SK-N-DZ (cell line): ENCODE measurements around the gene ARGLU1. TPM values are rescaled to one million over a fixed set of nuclear protein-coding genes. Genes with fewer than 3 reads are reported as not detected.
"Not testable (repeated sequence)": the region's sequence is repeated elsewhere in the genome, so short reads cannot be mapped to it uniquely, and the experiment has no call there.

ENCODE experiments used
- DNase-seq: peaks from one replicate; pipeline ENCODE4 v3.0.0-alpha.2; 2015; ENCODE audit warnings: low spot score
- polyA plus RNA-seq, 2 experiments: library from polyadenylated mRNA; depleted of rRNA; stranded (reverse); fragments of >200 nt; gene quantifications; 2 replicates each; pipeline ENCODE4 v1.2.3, GENCODE V29; 2014

ARGLU1 gene, protein sequence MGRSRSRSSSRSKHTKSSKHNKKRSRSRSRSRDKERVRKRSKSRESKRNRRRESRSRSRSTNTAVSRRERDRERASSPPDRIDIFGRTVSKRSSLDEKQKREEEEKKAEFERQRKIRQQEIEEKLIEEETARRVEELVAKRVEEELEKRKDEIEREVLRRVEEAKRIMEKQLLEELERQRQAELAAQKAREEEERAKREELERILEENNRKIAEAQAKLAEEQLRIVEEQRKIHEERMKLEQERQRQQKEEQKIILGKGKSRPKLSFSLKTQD
- polyA plus RNA-seq (2014; cell fraction: cytosol; rRNA removed), result 130 and 143 TPM in 2 replicates
- polyA plus RNA-seq (2014; cell fraction: nucleus; rRNA removed), result 867 and 1,028 TPM in 2 replicates

DNA sequence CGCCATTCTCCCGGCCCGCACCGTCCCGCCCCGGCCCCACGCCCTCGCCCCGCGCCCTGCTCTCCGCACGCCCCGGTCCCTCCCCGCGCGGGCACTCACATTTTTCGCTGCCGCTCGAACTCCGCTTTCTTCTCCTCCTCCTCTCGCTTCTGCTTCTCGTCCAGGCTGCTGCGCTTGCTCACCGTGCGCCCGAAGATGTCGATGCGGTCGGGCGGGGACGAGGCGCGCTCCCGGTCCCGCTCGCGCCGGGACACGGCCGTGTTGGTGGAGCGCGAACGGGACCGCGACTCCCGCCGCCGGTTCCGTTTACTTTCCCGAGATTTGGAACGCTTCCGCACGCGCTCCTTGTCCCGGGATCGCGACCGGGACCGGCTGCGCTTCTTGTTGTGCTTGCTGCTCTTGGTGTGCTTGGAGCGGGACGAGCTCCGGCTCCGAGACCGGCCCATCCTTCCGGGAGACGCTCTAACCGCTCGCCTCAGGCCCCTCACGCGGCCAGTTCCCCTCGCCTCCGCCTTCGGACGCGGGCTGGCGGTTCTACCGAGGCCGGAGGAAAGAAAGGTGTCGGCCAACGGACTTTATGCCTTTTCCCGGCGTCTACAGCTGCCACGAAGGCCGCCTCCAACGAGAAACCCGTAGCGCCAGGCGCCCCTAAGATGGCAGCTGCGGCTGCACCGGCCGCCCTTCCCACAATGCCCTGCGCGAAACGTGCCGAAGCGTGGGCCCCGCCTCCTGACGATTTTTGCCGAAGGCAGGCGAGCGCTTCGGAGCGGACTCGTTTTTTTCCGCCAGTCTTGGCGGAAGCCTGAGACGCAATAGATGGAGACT lies at the start of gene ARGLU1:
TSS of gene ARGLU1 (minus strand) at position 664 of the 825 bp plus-strand sequence. CDS start at position 446, 218 bp downstream.
- DNase-seq, result peak; percentile 89

DNA sequence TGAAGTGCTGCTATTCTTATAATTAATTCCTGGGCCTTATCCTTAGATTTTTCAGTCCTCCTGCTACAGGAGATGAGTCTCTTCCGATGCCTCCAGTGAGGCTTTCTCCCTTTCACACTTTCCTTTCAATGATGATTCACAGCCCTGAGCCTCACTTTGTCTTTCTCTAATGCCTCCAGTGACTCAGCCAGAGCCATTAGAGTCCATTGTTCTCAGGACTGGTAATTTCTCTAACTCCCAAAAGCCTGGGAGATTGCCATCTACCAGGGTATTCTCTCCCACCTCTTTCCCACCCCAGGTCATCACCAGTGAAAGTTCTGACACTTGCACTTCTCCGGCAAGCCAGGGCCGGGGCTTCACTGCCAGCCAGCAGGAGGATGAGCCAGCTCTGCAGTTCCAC lies 49.6 kb upstream of the ARGLU1 start:
- DNase-seq, result no peak

DNA sequence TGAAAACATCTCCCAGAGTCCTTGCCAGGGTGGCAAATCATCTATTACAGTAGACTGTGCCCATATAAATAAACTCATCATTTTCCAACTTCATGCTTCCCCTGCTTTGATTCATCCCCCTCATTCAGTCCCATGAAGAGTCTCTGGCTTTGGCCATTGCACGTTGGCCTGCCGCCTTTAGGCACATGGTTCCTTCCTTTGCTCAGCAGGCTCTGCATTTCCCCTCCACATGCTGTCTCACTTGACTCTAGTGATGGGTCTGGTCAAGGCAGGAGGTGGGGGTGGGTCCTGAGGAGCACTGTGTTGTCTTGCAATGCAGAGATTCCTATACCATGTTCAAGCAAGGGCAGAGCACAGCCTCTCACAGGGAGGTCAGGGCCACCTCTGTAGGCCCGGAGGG lies 48.8 kb upstream of the ARGLU1 start:
- no peak for DNase-seq

DNA sequence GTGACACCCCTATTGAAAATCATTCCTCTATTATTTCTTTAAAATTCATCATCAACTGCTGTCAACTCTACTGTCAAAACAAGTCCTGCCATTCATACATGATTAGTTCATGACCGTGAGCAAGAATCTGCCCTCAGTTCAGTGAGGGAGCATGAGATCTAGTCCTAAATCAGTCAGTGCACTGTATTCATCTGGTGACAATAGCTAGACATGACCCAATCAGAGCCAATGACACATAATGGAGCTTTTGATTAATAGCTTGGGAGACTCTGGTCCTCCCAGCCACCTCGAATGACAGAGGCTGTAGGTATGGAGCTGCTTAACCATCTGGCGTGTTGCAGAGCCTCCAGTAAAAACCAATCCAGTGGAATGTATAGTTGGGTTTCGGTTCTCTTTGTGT lies 46.9 kb upstream of the ARGLU1 start:
- no peak for DNase-seq

DNA sequence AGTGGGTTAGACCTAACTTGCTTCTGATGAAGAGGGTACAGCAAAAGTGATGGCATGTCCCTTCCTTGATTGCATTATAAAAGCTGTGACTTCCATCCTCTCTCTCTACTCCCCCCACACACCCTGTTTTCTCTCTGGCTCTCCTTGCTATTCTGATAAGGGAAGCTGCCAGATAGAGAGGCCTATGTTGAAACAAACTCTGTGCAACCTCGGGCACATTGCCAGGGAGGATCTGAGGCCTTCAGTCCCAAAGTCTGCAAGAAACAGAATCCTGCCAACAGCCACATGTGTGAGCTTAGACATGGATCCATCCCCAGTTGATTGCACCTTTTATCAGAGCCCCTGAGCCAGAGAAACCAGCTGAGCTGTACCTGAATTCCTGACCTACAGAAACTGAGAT lies 44.8 kb upstream of the ARGLU1 start:
- no peak for DNase-seq

DNA sequence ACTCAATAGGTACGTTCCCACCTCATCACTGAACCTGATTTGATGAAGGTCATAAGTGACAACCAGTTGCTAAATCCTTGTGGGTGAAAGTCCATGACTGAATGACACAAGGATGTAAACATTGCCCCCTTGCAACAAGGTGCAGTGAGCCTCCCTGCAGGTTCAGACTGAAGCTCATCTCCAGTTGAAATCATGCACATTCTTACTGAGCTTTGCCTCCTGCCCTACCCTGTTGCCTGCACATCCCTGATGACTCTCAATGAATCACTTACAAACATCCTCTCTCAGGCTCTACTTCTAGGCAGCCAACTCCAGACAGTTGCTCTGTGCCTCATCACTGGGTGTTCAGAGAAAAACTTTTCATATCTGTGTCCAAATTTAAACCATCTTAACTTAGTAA lies 42.5 kb upstream of the ARGLU1 start:
- DNase-seq, result no peak

DNA sequence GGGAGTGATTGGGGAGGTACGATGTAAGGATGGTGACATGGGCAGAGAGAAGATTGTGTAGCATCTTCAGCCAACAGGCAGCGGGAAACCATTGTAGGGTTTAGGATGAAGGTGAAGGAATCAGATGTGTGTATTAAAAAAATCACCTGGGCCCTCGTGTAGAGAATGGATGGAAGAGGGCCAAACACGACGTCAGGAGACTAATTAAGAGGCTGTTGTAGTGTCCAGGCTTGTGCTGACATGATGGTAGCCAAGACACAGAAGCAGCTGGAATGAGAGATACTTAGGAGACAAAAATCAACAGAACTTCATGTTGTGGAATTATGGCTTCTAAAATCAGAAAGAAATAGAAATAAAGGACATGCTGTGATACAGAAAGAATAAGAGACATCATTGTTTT lies 41.2 kb upstream of the ARGLU1 start:
- DNase-seq, result no peak

DNA sequence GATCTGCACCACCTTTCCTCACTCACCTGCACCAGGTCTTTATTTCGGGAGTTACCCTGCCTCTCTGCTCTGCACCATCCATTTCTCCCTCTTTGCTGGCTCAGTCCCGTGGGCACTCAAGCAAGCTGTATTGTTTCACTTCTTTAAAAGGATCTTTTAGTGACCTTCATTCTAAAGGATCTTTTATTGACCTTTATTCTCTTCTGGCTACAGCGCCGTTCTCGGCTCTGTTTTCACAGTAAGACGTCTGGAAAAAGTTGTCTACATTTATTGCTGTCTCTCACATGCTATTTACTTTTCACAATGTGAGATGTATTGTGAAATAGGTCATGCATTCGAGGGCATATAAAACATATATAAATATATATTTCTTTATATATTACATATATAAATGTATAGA lies 35.6 kb upstream of the ARGLU1 start:
- no peak for DNase-seq

DNA sequence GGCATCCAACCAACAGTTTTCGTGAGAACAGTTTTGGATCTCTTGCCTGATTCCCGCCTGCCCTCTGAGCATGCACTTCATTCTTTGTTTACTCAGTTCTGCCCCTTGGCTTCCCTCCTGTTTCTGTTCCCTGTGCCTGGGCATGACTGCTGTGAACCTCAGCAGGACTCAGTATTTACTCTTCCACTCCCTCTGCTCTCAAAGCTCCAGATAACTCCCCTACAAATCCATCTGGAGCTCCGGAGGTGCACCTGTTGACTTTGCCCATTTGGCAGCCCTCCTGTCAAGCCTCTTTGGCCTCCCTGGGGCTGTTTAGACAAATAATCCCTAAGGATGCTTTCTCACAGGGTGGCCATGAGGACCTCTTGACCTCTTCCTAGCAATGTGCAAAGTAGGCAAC lies 34.2 kb upstream of the ARGLU1 start:
- DNase-seq, result no peak

DNA sequence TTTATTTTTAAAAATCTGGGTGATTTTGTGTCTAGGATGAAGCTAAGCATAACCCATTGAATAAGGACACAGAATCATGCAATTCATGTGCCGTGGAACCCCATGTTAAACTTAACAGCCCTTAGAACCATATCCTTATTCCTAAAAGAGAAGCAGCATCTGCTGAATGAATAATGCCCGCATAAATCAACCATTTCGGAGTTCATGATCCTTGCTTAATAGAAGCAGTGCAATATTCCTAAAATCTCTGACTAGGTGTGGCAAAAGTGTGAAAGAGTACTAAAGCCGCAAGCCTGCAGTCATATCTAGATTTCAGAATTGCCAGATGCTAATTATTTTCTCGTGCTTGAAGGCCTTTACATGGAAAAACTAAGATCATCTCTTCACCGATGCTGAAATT lies 33.6 kb upstream of the ARGLU1 start:
- no peak for DNase-seq

DNA sequence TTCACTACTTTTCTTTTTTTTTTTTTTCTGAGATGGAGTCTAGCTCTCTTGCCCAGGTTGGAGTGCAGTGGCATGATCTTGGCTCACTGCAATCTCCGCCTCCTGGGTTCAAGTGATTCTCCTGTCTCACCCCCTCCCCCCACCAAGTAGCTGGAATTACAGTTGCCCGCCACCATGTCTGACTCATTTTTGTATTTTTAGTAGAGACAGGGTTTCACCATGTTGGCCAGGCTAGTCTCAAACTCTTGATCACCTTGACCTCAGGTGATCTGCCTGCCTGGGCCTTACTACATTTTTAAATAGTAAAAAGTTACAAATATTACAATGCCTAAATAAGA lies 32.8 kb upstream of the ARGLU1 start:
- DNase-seq, result not testable (repeated sequence)

DNA sequence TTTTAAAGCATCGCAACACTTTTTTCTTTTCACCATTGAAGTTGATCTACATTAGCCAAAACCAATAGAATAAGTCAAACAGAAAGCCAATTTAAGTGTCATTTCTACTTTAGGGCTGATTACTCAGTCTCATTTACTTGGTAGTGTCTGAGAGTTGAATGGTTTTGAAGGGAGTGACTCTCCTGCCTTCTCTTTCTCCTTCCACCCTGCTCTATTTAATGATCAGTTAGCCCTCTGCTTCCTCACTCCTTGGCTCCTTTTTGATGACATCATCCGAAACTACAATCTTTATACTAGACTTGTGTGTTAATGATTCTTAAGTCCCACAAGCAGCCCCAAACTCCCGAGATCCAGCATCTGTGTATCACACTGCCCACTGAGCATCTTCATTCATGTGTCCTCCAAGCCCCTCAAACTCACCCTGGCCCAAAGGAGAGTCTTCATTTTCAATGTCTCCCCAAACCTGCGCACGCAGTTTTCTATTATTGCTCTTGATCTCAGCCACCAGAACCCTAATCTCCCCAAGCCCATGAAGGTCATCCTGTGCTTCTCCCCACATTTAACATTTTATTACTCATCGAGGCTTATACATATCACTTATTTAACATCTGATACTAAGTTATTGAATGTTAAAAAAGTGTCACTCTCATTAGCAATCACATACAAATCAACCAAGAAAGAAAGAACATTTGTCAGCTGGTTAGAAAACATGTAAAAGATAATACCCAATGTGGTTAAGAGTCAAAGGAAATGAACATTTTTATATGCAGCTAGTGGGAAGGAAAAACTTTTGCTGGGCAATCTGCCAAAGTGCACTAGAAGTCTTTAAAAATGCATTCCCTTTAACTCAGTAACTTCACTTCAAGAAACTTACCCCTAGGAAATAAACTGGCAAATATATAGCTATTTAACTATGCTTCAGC lies 32.2 kb upstream of the ARGLU1 start:
- DNase-seq, result no peak

DNA sequence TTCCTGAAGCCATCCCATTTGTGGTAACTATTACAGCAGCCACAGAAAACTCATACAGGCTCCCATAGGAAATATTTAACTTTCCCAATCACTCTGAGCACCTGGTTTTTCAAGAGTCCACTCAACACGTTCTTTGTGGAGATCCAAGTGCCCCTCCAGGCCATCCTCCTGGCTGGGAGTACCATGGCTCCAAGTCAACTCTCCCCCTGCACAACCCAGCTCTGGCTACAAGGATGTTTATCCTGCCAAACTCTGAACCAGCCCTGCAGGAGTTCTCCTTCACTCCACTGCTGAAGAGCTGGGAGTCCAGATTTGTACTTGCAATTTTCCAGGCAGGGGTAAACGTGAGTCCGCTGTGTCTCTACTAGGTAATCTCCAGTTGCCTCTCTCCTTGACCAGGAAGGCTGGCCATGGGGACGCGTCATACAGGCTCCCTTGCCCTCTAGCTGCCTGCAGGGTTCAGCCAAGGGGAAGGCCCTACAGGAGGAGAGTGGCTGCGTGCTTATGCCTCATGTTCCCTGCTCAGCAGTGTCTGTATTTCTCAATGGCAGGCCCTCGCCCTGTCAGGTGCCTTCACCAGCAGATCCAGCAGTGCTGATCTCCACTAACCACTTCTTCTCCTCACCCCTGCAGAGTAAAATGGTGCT lies 29.9 kb upstream of the ARGLU1 start:
- DNase-seq, result no peak

DNA sequence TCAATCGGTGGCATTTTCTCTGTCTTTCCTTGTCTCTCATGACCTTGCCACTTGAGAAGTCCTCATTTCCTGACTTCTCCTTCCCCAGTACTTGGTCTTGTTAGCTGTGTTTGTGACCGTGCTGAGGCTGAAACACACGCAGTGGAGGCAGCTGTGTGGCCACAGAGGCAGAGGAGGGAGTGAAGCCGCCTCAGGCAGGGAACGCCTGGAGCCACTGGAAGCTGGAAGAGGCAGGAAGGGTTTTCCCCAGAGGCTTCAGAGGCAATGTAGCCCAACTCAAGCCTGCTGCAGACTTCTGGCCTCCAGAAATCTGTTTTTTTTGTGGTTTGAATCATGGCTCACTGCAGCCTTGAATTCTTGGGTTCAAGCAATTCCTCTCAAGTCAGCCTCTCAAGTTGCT lies 29.2 kb upstream of the ARGLU1 start:
- no peak for DNase-seq

DNA sequence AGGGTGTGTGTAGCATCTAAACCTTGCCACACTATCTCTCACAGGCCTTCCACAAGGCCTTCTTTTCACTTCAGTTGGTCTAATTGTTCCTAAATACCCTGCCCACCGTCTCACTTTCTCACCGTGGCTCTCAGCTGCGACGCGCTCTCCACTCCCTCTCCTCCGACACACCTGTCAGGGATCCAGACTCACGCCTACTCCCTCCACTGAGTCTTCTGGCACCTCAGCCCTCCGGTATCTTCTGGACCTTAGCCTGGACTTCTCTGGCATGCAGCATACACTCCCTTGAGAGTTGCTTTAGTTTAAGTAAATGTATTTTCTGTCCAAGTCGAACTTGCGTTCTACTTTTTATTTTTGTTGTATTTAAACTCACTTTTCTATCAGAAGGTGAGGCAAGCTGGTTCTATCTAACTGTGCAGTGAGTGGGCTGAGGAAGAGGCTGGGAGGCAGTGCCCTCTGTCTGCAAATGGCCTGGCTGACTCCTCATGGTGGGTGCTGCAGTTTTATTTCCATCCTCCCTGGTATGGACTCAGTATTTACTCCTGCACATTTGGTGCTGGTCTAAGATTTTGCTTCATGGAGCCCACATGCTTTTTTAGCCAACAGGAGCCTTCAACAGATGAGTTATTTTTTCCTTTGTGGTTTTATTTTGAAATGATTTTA lies 28.5 kb upstream of the ARGLU1 start:
- DNase-seq, result no peak

DNA sequence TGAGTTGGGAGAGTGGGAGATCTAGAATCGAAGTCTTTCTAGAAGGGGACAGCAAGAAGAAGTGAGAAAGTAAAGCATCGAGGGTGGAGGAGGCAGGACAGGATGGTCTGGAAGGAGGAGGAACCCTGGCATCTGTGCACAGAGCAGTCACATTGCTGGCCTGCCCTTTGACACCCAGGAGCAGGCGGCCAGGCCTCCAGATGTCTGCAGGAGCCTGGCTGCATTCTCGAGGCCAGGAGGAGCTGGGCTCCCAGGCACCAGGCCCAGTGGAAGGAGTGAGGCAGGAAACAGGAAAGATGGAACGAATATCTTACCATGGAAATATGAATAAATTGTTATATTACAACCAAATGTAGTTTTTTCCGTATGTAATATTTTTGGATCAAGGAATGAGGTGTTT lies 27.7 kb upstream of the ARGLU1 start:
- DNase-seq, result peak; percentile 16

DNA sequence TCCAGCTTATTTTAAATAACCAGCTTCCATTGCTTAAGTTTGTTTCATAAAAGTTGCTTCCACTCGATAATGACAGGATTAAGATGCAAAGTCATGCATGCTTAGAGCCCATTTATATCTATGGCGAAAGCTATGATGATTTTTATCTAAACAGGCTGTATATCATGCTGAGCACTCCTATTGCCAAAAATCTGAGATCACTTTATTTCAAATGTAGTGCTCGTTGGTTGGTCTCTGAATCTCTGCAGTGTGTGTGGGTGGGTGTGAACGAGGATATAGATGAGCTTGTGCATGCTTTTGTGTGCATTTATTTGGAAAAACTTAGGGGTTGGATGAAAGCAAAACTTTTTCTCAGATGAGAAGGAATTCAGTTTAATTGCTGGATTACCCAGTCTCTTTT lies 27.0 kb upstream of the ARGLU1 start:
- no peak for DNase-seq

DNA sequence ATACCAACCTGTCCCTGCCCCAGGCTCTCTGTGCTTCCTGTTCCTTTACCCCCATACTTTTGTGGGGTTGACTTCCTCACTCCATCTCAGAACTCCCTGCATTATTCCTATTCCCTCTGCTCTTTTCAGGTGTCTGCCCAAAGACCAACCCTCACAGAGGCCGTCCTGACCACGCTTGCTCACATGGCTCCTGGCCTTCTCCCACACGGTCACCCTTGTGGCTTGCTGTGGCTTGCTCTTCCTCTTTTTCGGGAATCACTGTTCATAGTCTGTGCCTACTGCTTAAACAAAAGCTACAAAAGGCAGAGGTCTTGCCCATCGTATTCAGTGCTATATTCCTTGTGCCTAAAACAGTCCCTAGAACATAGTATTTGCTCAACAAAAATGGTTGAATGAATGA lies 25.2 kb upstream of the ARGLU1 start:
- DNase-seq, result no peak

DNA sequence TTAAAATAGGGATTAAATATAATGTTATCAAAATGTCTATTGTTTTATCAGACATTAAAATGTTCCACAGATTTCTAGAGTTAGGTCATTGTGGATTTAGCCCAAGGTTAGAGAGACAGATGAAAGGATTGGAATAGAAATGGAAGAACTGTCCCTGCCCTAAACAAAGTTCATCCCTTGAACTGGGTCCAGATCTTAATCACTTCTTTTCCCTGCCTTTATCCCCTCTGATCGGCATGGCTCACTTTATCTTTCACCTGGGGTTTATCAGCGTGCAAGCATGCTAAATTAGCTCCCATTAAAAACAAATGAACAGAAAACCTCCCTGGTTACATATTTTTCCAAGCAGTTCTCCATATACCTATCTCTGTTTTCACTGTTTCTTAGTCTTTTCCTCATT lies 23.4 kb upstream of the ARGLU1 start:
- DNase-seq, result no peak

DNA sequence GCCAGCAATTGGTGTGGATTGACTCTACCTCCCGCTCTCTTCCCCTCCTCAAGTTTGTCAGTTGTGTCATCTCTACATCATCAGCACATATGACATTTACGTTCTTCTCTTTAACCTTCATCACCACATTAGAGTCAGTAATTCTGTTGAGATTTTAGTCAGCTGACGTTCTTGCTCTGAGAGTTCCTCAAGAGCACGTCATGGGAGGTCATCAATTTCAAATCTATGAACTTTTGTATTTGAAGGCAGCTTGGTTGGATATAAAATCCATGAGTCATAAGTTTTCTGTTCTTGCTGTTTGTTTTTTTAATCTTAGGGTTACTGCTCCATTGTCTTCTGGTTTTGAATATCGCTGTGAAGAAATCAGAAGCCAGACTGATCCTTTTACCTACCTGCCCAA lies 21.8 kb upstream of the ARGLU1 start:
- no peak for DNase-seq

DNA sequence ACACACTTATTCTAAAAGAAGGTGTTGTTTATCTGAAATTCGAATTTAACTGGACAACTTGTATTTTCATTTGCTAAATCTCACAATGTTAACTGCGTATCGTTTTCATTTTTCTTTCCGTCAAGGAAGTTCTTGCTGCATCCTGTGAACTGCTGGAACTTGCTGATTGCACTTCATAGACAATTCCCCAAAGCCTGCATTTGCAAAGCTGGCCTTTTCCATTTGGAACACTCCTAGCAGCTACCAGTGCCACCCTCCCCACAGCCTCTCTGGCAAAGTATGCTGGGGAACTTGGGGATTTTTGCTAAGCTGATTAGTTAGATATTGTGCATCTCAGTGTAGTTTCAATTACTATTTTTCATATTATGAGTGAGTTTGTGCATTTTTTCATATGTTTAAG lies 20.4 kb upstream of the ARGLU1 start:
- DNase-seq, result no peak
